Uterus (tissue), 2 donors: ENCODE data around the gene EFCAB5.
"Not testable (repeated sequence)": the region's sequence is repeated elsewhere in the genome, so short reads cannot be mapped to it uniquely, and the experiment has no call there.

Source experiments
- CTCF ChIP-seq, 4 experiments: fragments of 200-600 bp in 2 of 4; fragments of 450-650 bp in 2 of 4; sonication (generic) in 2 of 4; IDR thresholded peaks; one replicate each; pipeline ENCODE4 v1.5.1; 2016 to 2019; ENCODE audit warnings: antibody characterized with exemption in 4 of 4, mild to moderate bottlenecking in 2 of 4, moderate library complexity in 1 of 4
- POLR2A ChIP-seq, 2 donors: fragments of 450-650 bp; IDR thresholded peaks; one replicate each; pipeline ENCODE4 v1.6.1; 2016; ENCODE audit warnings: antibody characterized with exemption in 2 of 2, mild to moderate bottlenecking in 1 of 2, moderate library complexity in 1 of 2

DNA sequence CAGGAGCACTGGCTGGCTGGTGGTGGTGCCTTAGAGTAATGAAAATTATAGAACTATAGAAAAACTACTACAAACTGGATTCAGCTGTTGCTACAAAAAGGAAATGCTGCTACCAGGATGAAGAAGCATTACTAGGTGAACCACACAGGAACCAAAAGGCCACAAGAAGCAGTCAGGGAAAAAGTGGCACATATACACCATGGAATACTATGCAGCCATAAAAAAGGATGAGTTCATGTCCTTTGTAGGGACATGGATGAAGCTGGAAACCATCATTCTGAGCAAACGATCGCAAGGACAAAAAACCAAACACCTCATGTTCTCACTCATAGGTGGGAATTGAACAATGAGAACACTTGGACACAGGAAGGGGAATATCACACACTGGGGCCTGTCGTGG lies 5.5 kb upstream of the EFCAB5 start:
- not testable (repeated sequence) for TF ChIP-seq CTCF, POLR2A (IDR thresholded peaks at IDR 0.05)
